Smooth muscle cell (in vitro differentiated cells): ENCODE measurements around the gene SRBD1. TPM values are rescaled to one million over a fixed set of nuclear protein-coding genes. Genes with fewer than 3 reads are reported as not detected.

Experiments
- DNase-seq: peaks from one replicate; lab custom pipeline; 2025; ENCODE audit not compliant: unreplicated experiment; lab: John Stamatoyannopoulos, UW
- H2AFZ ChIP-seq: fragments of 200-600 bp; sonication (generic); 2 replicates; pipeline ENCODE4 v1.6.0; 2016; ENCODE audit warnings: antibody characterized with exemption, low read depth, mild to moderate bottlenecking
- H3F3A ChIP-seq: fragments of 200-600 bp; sonication (generic); 2 replicates; pipeline ENCODE4 v1.6.0; 2017; ENCODE audit warnings: antibody characterized with exemption, low read depth
- H3K27ac ChIP-seq: fragments of 200-600 bp; sonication (generic); 2 replicates; pipeline ENCODE4 v1.5.1; 2016; ENCODE audit warnings: low read depth, mild to moderate bottlenecking
- H3K27me3 ChIP-seq: fragments of 200-600 bp; sonication (generic); 2 replicates; pipeline ENCODE4 v1.6.1; 2016; ENCODE audit warnings: low read depth, mild to moderate bottlenecking
- H3K36me3 ChIP-seq: fragments of 200-600 bp; sonication (generic); 2 replicates; pipeline ENCODE4 v1.5.1; 2016; ENCODE audit warnings: low read depth
- H3K4me1 ChIP-seq: fragments of 200-600 bp; sonication (generic); 2 replicates; pipeline ENCODE4 v1.5.1; 2016; ENCODE audit warnings: low read depth
- H3K4me2 ChIP-seq: fragments of 200-600 bp; sonication (generic); 2 replicates; pipeline ENCODE4 v1.6.0; 2016; ENCODE audit warnings: mild to moderate bottlenecking
- H3K4me3 ChIP-seq: fragments of 200-600 bp; sonication (generic); 2 replicates; pipeline ENCODE4 v1.5.1; 2016; ENCODE audit warnings: mild to moderate bottlenecking
- H3K79me2 ChIP-seq: fragments of 200-600 bp; sonication (generic); 2 replicates; pipeline ENCODE4 v1.6.0; 2016; ENCODE audit warnings: low read depth, mild to moderate bottlenecking
- H3K9ac ChIP-seq: fragments of 200-600 bp; sonication (generic); 2 replicates; pipeline ENCODE4 v1.6.0; 2016; ENCODE audit warnings: low read depth
- H3K9me3 ChIP-seq: fragments of 200-600 bp; sonication (generic); replicated peaks from 2 replicates; pipeline ENCODE4 v1.5.1; 2016; ENCODE audit warnings: low read depth
- H4K20me1 ChIP-seq: fragments of 200-600 bp; sonication (generic); 2 replicates; pipeline ENCODE4 v1.6.0; 2016; ENCODE audit warnings: low read depth
- CTCF ChIP-seq: fragments of 200-600 bp; sonication (generic); IDR thresholded peaks from 2 replicates; pipeline ENCODE4 v1.5.1; 2017; ENCODE audit warnings: borderline replicate concordance, mild to moderate bottlenecking, antibody characterized with exemption; ENCODE audit not compliant: insufficient read depth, poor library complexity, severe bottlenecking
- WGBS: methylation state at CpG from one replicate; pipeline ENCODE4 v1.1.7; 2016; ENCODE audit warnings: low lambda C conversion rate; 5-methylcytosine and 5-hydroxymethylcytosine counted together
- polyA plus RNA-seq: library from polyadenylated mRNA; unstranded; fragments of >200 nt; fragmentation: Nextera tagmentation; extraction: Ambion mirVana; gene quantifications from 2 replicates; pipeline ENCODE4 v1.2.1, GENCODE V29; 2016
- total RNA-seq: library from RNA; depleted of rRNA; stranded (reverse); fragments of >200 nt; gene quantifications from 2 replicates; pipeline ENCODE4 v1.2.3, GENCODE V29; 2014

Gene SRBD1
- total and polyA plus RNA-seq, 2 experiments from 2014 or later = 11.1 to 22.5 TPM

DNA sequence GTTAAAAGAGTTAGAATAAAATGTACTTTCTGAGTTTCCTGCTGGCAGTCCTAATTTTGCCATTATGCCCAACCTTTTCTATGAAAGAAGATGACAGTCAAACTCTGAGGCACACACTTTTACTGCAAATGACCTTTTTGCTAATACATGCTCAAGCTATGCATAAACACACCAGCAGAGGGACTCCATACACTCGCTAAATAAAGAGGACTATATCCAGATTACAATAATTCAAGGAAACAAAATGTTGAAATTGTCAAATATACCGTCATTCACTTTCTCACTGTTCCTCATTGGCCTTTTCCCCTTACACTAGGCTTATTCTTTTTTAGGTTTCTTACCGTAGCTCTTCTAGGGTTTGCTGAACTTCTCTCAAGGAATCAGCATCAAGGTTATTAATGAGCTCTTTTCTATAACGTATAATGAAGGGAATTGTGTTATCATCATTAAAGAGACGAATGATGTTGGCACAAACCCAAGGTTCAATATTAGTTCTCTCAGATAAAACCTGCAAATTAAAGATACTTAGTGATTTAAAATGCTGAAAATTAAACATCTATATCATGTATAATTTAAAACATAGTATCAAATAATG, 25.7 kb downstream of the SRBD1 start:
- H2AFZ ChIP-seq = no peak overlapping the region
- H3K27me3 ChIP-seq = no peaks in the 10 kb centered on the region
- H3K9ac ChIP-seq = no peak overlapping the region
- H3K4me1 ChIP-seq = no peaks in the 10 kb centered on the region
- peaks cover 34% of the 10 kb centered on the region for H4K20me1 ChIP-seq
- H3K4me3 ChIP-seq = no peak overlapping the region
- H3K79me2 ChIP-seq = peaks cover 10% of the 10 kb centered on the region
- no peak overlapping the region for H3K27ac ChIP-seq
- H3F3A ChIP-seq = no peaks in the 10 kb centered on the region
- peak; percentile 62 for TF ChIP-seq CTCF
- H3K4me2 ChIP-seq = no peak overlapping the region
- DNase-seq = no peak
- H3K9me3 ChIP-seq = no peaks in the 10 kb centered on the region
- 87% methylated on average over 5 of the region's 5 CpGs for WGBS
- H3K36me3 ChIP-seq = no peaks in the 10 kb centered on the region

DNA sequence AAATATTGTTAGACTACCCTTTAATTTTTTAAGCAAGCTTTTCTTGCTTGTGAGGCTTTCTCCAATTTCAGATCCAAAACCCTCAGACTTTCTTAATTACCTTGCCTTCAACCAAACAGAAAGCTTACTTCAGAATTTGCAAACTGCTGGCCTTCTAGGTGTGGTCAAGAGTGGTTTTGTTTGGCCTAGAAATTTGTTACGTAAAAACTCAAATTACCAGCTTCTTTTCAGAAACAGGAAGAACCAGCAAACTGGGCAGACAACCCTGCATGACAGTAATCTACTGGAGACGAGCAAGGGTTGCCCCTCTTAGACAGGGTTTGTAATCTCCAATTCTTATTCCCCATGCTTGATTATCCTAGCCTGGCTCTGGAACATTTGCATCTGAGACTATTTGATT, 27.1 kb downstream of the SRBD1 start:
- Histone ChIP-seq H3K4me3 (no peak overlapping the region), H2AFZ (no peak overlapping the region), H3K36me3 (no peaks in the 10 kb centered on the region), H3K79me2 (peaks cover 10% of the 10 kb centered on the region), H3K27ac (no peak overlapping the region), H4K20me1 (peaks cover 34% of the 10 kb centered on the region), H3K9me3 (no peaks in the 10 kb centered on the region), H3K4me2 (no peak overlapping the region), H3F3A (no peaks in the 10 kb centered on the region), H3K27me3 (no peaks in the 10 kb centered on the region), H3K9ac (no peak overlapping the region), H3K4me1 (no peaks in the 10 kb centered on the region)
- no peak for TF ChIP-seq CTCF
- DNase-seq = no peak
- WGBS = 79% methylated on average over 2 of the region's 2 CpGs

- Histone ChIP-seq H3F3A (no peaks in the 10 kb centered on the region), H3K4me3 (no peak overlapping the region), H3K9ac (no peak overlapping the region), H3K4me2 (no peak overlapping the region), H3K36me3 (no peaks in the 10 kb centered on the region), H3K9me3 (no peaks in the 10 kb centered on the region), H2AFZ (no peak overlapping the region), H3K4me1 (no peaks in the 10 kb centered on the region), H3K27me3 (no peaks in the 10 kb centered on the region), H3K79me2 (peaks cover 4% of the 10 kb centered on the region), H3K27ac (no peak overlapping the region), H4K20me1 (peaks cover 24% of the 10 kb centered on the region)
- DNase-seq = no peak
- no peak for TF ChIP-seq CTCF
- WGBS = 88% methylated on average over 1 of the region's 1 CpG
Observed at GRCh38 chr2:45582522-45582921, 28.5 kb downstream of the SRBD1 start.
